Nucleus accumbens (tissue), 56 donors: ENCODE results near the gene RFX1.
A peak's percentile ranks its signal among the peaks of the same experiment; 100 is the strongest.

Experiments
- DNase-seq, 56 donors: peaks; one replicate each; lab custom pipeline; 2025; lab: John Stamatoyannopoulos, UW

RFX1 gene

GRCh38 chr19:13998426-13998825 lies 7.7 kb downstream of the RFX1 start:
- DNase-seq = no peak

GRCh38 chr19:13997631-13997962 lies 8.5 kb downstream of the RFX1 start:
- no peak for DNase-seq

- DNase-seq = no peak
Measured at GRCh38 chr19:13996928-13997630, 9.0 kb downstream of the RFX1 start.

- no peak for DNase-seq
Measured at GRCh38 chr19:13995878-13996765, 10.0 kb downstream of the RFX1 start.

GRCh38 chr19:13995017-13995728 lies 10.9 kb downstream of the RFX1 start:
- peak in 3 of 56 donors; percentile 30 to 32 (median 31) for DNase-seq

GRCh38 chr19:13993590-13994300 lies 12.4 kb downstream of the RFX1 start:
- DNase-seq = peak in 7 of 56 donors; percentile 11 to 44 (median 23)

- no peak for DNase-seq
Measured at GRCh38 chr19:13992025-13992424, 14.1 kb downstream of the RFX1 start.

GRCh38 chr19:13990085-13990484 lies 16.0 kb downstream of the RFX1 start:
- DNase-seq = no peak

- no peak for DNase-seq
Measured at GRCh38 chr19:13989487-13989886, 16.6 kb downstream of the RFX1 start.

GRCh38 chr19:13987101-13987890 lies 18.8 kb downstream of the RFX1 start:
- DNase-seq = peak in 34 of 56 donors; percentile 11 to 70 (median 27)

- DNase-seq = peak in 44 of 56 donors; percentile 5 to 77 (median 36)
Measured at GRCh38 chr19:13986348-13986904, 19.7 kb downstream of the RFX1 start.

GRCh38 chr19:13985771-13986347 lies 20.3 kb downstream of the RFX1 start:
- DNase-seq = no peak

GRCh38 chr19:13984875-13985741 lies 21.0 kb downstream of the RFX1 start:
- DNase-seq = no peak

GRCh38 chr19:13984186-13984585 lies 21.9 kb downstream of the RFX1 start:
- no peak for DNase-seq

- DNase-seq = no peak
Measured at GRCh38 chr19:13983213-13983889, 22.8 kb downstream of the RFX1 start.

GRCh38 chr19:13982773-13983172 lies 23.3 kb downstream of the RFX1 start:
- no peak for DNase-seq

GRCh38 chr19:13981988-13982501 lies 24.1 kb downstream of the RFX1 start:
- DNase-seq = no peak
